Urinary bladder (tissue), 2 donors: ENCODE measurements around the gene OR8K1. TPM values are rescaled to one million over a fixed set of nuclear protein-coding genes. Genes with fewer than 3 reads are reported as not detected.

Experiments used
- polyA plus RNA-seq: library from polyadenylated mRNA; stranded (reverse); fragments of 200-250 nt; gene quantifications from one replicate; pipeline ENCODE4 v1.2.3, GENCODE V29; 2013
- total RNA-seq: library from RNA; depleted of rRNA; stranded (reverse); fragments of >200 nt; gene quantifications from one replicate; pipeline ENCODE4 v1.2.3, GENCODE V29; 2014
- donor health status: healthy.

Gene OR8K1
- total and polyA plus RNA-seq, 2 donors: not detected

Other genes with a start within 250 kb of the OR8K1 start
- not detected for gene OR8H2, start 242.4 kb upstream of the OR8K1 start, total RNA-seq
- gene OR8H2, start 242.4 kb upstream of the OR8K1 start, polyA plus RNA-seq: not detected
- gene OR8H3, start 223.7 kb upstream of the OR8K1 start, total RNA-seq: not detected
- gene OR8H3, start 223.7 kb upstream of the OR8K1 start, polyA plus RNA-seq: not detected
- not detected for gene OR8J3, start 205.8 kb upstream of the OR8K1 start, total RNA-seq
- not detected for gene OR8J3, start 205.8 kb upstream of the OR8K1 start, polyA plus RNA-seq
- gene OR8K5, start 185.7 kb upstream of the OR8K1 start, total RNA-seq: not detected
- not detected for gene OR8K5, start 185.7 kb upstream of the OR8K1 start, polyA plus RNA-seq
- gene OR5J2, start 169.4 kb upstream of the OR8K1 start, total RNA-seq: not detected
- gene OR5J2, start 169.4 kb upstream of the OR8K1 start, polyA plus RNA-seq: not detected
- gene OR5T2, start 111.8 kb upstream of the OR8K1 start, total RNA-seq: not detected
- not detected for gene OR5T2, start 111.8 kb upstream of the OR8K1 start, polyA plus RNA-seq
- gene OR5T3, start 93.8 kb upstream of the OR8K1 start, total RNA-seq: not detected
- not detected for gene OR5T3, start 93.8 kb upstream of the OR8K1 start, polyA plus RNA-seq
- gene OR5T1, start 71.9 kb upstream of the OR8K1 start, total RNA-seq: not detected
- not detected for gene OR5T1, start 71.9 kb upstream of the OR8K1 start, polyA plus RNA-seq
- not detected for gene OR8H1, start 53.8 kb upstream of the OR8K1 start, total RNA-seq
- gene OR8H1, start 53.8 kb upstream of the OR8K1 start, polyA plus RNA-seq: not detected
- gene OR8K3, start 30.9 kb upstream of the OR8K1 start, total RNA-seq: not detected
- gene OR8K3, start 30.9 kb upstream of the OR8K1 start, polyA plus RNA-seq: not detected
- not detected for gene OR8J1, start 8.3 kb downstream of the OR8K1 start, total RNA-seq
- gene OR8J1, start 8.3 kb downstream of the OR8K1 start, polyA plus RNA-seq: not detected
- not detected for gene OR8U1, start 29.6 kb downstream of the OR8K1 start, total RNA-seq
- not detected for gene OR8U1, start 29.6 kb downstream of the OR8K1 start, polyA plus RNA-seq
- gene OR5AL1, start 66.7 kb downstream of the OR8K1 start, total RNA-seq: not detected
- gene OR5AL1, start 66.7 kb downstream of the OR8K1 start, polyA plus RNA-seq: not detected
- gene OR5M3, start 127.3 kb downstream of the OR8K1 start, total RNA-seq: not detected
- gene OR5M3, start 127.3 kb downstream of the OR8K1 start, polyA plus RNA-seq: not detected
- not detected for gene OR5M8, start 145.3 kb downstream of the OR8K1 start, total RNA-seq
- gene OR5M8, start 145.3 kb downstream of the OR8K1 start, polyA plus RNA-seq: not detected
- gene OR5M11, start 197.2 kb downstream of the OR8K1 start, total RNA-seq: not detected
- gene OR5M11, start 197.2 kb downstream of the OR8K1 start, polyA plus RNA-seq: not detected
- not detected for gene OR5M10, start 231.7 kb downstream of the OR8K1 start, total RNA-seq
- gene OR5M10, start 231.7 kb downstream of the OR8K1 start, polyA plus RNA-seq: not detected